Astrocyte of the spinal cord (primary cell): ENCODE measurements around the gene HOXC6.
A peak's percentile ranks its signal among the peaks of the same experiment; 100 is the strongest.

Experiments used
- DNase-seq: peaks from one replicate; pipeline ENCODE4 v3.0.0; 2011; ENCODE audit warnings: low read depth, low spot score
- H3K4me3 ChIP-seq: 2 replicates; pipeline ENCODE4 v1.5.1; 2011; ENCODE audit warnings: low read depth, mild to moderate bottlenecking, low read length, moderate library complexity
- CTCF ChIP-seq: IDR thresholded peaks from 2 replicates; pipeline ENCODE4 v1.5.1; 2012; ENCODE audit warnings: low read depth, mild to moderate bottlenecking, low read length, inconsistent platforms
- in situ Hi-C: cut with HindIII; loops from 2 replicates; pipeline ENCODE4 v1.10.0; 2017; ENCODE audit warnings: low sequenced_read_pairs

Gene HOXC6

GRCh38 chr12:53986686-53987483, 41.4 kb upstream of the HOXC6 start:
- H3K4me3 ChIP-seq = no peak overlapping the region
- in situ Hi-C loops = no loop called here
- no peak for DNase-seq
- no peak for TF ChIP-seq CTCF

- DNase-seq = no peak
- in situ Hi-C loops = no loop called here
- H3K4me3 ChIP-seq = no peak overlapping the region
- no peak for TF ChIP-seq CTCF
Observed at GRCh38 chr12:53987787-53988230, 40.4 kb upstream of the HOXC6 start.

- no peak overlapping the region for H3K4me3 ChIP-seq
- no peak for TF ChIP-seq CTCF
- in situ Hi-C loops = no loop called here
- no peak for DNase-seq
Observed at GRCh38 chr12:53988541-53989226, 39.6 kb upstream of the HOXC6 start.

GRCh38 chr12:53989227-53990113, 38.8 kb upstream of the HOXC6 start:
- peak; percentile 38 for DNase-seq
- in situ Hi-C loops = no loop called here
- peak; percentile 58 for TF ChIP-seq CTCF
- no peak overlapping the region for H3K4me3 ChIP-seq

GRCh38 chr12:53990311-53991076, 37.7 kb upstream of the HOXC6 start:
- no peak overlapping the region for H3K4me3 ChIP-seq
- DNase-seq = no peak
- TF ChIP-seq CTCF = no peak
- in situ Hi-C loops = no loop called here

- DNase-seq = no peak
- in situ Hi-C loops = no loop called here
- TF ChIP-seq CTCF = no peak
- H3K4me3 ChIP-seq = no peak overlapping the region
Observed at GRCh38 chr12:53991077-53991460, 37.2 kb upstream of the HOXC6 start.
